ENCODE results near the gene KDM5C. TPM values are rescaled to one million over a fixed set of nuclear protein-coding genes. Genes with fewer than 3 reads are reported as not detected.
"Not testable (repeated sequence)": the region's sequence is repeated elsewhere in the genome, so short reads cannot be mapped to it uniquely, and the experiment has no call there.

The KDM5C gene
- total RNA-seq, 4 donors from 2014 or later: 126 to 318 (median 160) TPM

- TF ChIP-seq POLR2AphosphoS5 (IDR thresholded peaks at IDR 0.05) (no peak), EP300 (IDR thresholded peaks at IDR 0.05) (no peak), POLR2A (IDR thresholded peaks at IDR 0.05) (no peak)
- TF ChIP-seq, protein P1, sequence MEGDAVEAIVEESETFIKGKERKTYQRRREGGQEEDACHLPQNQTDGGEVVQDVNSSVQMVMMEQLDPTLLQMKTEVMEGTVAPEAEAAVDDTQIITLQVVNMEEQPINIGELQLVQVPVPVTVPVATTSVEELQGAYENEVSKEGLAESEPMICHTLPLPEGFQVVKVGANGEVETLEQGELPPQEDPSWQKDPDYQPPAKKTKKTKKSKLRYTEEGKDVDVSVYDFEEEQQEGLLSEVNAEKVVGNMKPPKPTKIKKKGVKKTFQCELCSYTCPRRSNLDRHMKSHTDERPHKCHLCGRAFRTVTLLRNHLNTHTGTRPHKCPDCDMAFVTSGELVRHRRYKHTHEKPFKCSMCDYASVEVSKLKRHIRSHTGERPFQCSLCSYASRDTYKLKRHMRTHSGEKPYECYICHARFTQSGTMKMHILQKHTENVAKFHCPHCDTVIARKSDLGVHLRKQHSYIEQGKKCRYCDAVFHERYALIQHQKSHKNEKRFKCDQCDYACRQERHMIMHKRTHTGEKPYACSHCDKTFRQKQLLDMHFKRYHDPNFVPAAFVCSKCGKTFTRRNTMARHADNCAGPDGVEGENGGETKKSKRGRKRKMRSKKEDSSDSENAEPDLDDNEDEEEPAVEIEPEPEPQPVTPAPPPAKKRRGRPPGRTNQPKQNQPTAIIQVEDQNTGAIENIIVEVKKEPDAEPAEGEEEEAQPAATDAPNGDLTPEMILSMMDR (IDR thresholded peaks at IDR 0.05): no peak
- no peak overlapping the region for H3K27ac ChIP-seq
- H3K4me3 ChIP-seq: no peak overlapping the region
- H3K36me3 ChIP-seq: no peaks in the 10 kb centered on the region
- no peaks in the 10 kb centered on the region for H3K27me3 ChIP-seq
- no peaks in the 10 kb centered on the region for H3K9me3 ChIP-seq
- no peak for DNase-seq (ENCODE audit: low spot score in 2 of 2)
- 88% methylated on average over 3 of the region's 3 CpGs for WGBS
- peaks cover 4% of the 10 kb centered on the region for H3K4me1 ChIP-seq
These were observed 58.9 kb downstream of the KDM5C start for GRCh38 chrX:53166103-53166502.

- WGBS: 48% methylated on average over 6 of the region's 6 CpGs
- not testable (repeated sequence) for H3K27ac ChIP-seq; H3K4me3 ChIP-seq; DNase-seq (ENCODE audit: low spot score in 2 of 2); H3K36me3 ChIP-seq; H3K9me3 ChIP-seq; H3K4me1 ChIP-seq; H3K27me3 ChIP-seq
These were observed 60.4 kb downstream of the KDM5C start for GRCh38 chrX:53164566-53164965.

GRCh38 chrX:53163436-53163835 lies 61.6 kb downstream of the KDM5C start:
- Histone ChIP-seq H3K9me3 (no peaks in the 10 kb centered on the region), H3K36me3 (no peaks in the 10 kb centered on the region), H3K27me3 (no peaks in the 10 kb centered on the region), H3K4me3 (no peak overlapping the region), H3K4me1 (peaks cover 4% of the 10 kb centered on the region), H3K27ac (no peak overlapping the region)
- DNase-seq (ENCODE audit: low spot score in 2 of 2): no peak
- TF ChIP-seq, protein P1 (IDR thresholded peaks at IDR 0.05): no peak
- TF ChIP-seq POLR2A (IDR thresholded peaks at IDR 0.05): no peak
- WGBS: 85% methylated on average over 7 of the region's 7 CpGs

- H3K9me3 ChIP-seq: no peaks in the 10 kb centered on the region
- H3K27me3 ChIP-seq: no peaks in the 10 kb centered on the region
- peaks cover 4% of the 10 kb centered on the region for H3K4me1 ChIP-seq
- H3K36me3 ChIP-seq: no peaks in the 10 kb centered on the region
- H3K27ac ChIP-seq: peak overlapping the region; percentile 60
- 75% methylated on average over 6 of the region's 6 CpGs for WGBS
- no peak for DNase-seq (ENCODE audit: low spot score in 2 of 2)
- no peak overlapping the region for H3K4me3 ChIP-seq
- TF ChIP-seq POLR2AphosphoS5 (IDR thresholded peaks at IDR 0.05) (no peak), POLR2A (IDR thresholded peaks at IDR 0.05) (no peak)
These were observed 64.6 kb downstream of the KDM5C start for GRCh38 chrX:53160297-53160983.

- peaks cover 4% of the 10 kb centered on the region for H3K4me1 ChIP-seq
- no peak for DNase-seq (ENCODE audit: low spot score in 2 of 2)
- no peaks in the 10 kb centered on the region for H3K9me3 ChIP-seq
- 89% methylated on average over 11 of the region's 11 CpGs for WGBS
- H3K36me3 ChIP-seq: no peaks in the 10 kb centered on the region
- H3K4me3 ChIP-seq: no peak overlapping the region
- H3K27me3 ChIP-seq: no peaks in the 10 kb centered on the region
- H3K27ac ChIP-seq: no peak overlapping the region
- TF ChIP-seq, protein P1 (IDR thresholded peaks at IDR 0.05): no peak
- no peak for TF ChIP-seq EP300 (IDR thresholded peaks at IDR 0.05)
- TF ChIP-seq POLR2AphosphoS5 (IDR thresholded peaks at IDR 0.05): no peak
- no peak for TF ChIP-seq POLR2A (IDR thresholded peaks at IDR 0.05)
These were observed 65.8 kb downstream of the KDM5C start for GRCh38 chrX:53159184-53159583.

GRCh38 chrX:53156207-53156596 lies 68.8 kb downstream of the KDM5C start:
- TF ChIP-seq POLR2AphosphoS5 (IDR thresholded peaks at IDR 0.05): no peak
- no peak for TF ChIP-seq POLR2A (IDR thresholded peaks at IDR 0.05)
- TF ChIP-seq, protein P1 (IDR thresholded peaks at IDR 0.05): no peak
- TF ChIP-seq EP300 (IDR thresholded peaks at IDR 0.05): no peak
- Histone ChIP-seq H3K36me3 (no peaks in the 10 kb centered on the region), H3K4me1 (no peaks in the 10 kb centered on the region), H3K9me3 (no peaks in the 10 kb centered on the region), H3K27ac (no peak overlapping the region), H3K4me3 (no peak overlapping the region), H3K27me3 (no peaks in the 10 kb centered on the region)
- DNase-seq (ENCODE audit: low spot score in 2 of 2): no peak
- 87% methylated on average over 2 of the region's 2 CpGs for WGBS

Measured in suprapubic skin (tissue), 4 donors.